WTC11 (cell line): Measurements from ENCODE around the gene VWF.

Experiments used
- CTCF ChIP-seq: fragments of 200-600 bp; IDR thresholded peaks from 2 replicates; pipeline ENCODE4 v1.8.0; 2022; ENCODE audit warnings: antibody characterized with exemption
- ZNF317 ChIP-seq: sonication (generic); formaldehyde crosslinking; IDR thresholded peaks from 2 replicates; pipeline ENCODE4 v1.8.1; 2023; ENCODE audit warnings: low read depth, mild to moderate bottlenecking, moderate library complexity, missing genetic modification reagents, borderline replicate concordance
- TF ChIP-seq, protein P1 (sequence below): fragments of 250-450 bp; sonication (Bioruptor Pico); IDR thresholded peaks from 2 replicates; pipeline ENCODE4 v1.9.0; 2021; ENCODE audit warnings: mild to moderate bottlenecking

GRCh38 chr12:5905757-5906156 lies 218.7 kb downstream of the VWF start:
- no peak for TF ChIP-seq CTCF
- TF ChIP-seq, protein P1, sequence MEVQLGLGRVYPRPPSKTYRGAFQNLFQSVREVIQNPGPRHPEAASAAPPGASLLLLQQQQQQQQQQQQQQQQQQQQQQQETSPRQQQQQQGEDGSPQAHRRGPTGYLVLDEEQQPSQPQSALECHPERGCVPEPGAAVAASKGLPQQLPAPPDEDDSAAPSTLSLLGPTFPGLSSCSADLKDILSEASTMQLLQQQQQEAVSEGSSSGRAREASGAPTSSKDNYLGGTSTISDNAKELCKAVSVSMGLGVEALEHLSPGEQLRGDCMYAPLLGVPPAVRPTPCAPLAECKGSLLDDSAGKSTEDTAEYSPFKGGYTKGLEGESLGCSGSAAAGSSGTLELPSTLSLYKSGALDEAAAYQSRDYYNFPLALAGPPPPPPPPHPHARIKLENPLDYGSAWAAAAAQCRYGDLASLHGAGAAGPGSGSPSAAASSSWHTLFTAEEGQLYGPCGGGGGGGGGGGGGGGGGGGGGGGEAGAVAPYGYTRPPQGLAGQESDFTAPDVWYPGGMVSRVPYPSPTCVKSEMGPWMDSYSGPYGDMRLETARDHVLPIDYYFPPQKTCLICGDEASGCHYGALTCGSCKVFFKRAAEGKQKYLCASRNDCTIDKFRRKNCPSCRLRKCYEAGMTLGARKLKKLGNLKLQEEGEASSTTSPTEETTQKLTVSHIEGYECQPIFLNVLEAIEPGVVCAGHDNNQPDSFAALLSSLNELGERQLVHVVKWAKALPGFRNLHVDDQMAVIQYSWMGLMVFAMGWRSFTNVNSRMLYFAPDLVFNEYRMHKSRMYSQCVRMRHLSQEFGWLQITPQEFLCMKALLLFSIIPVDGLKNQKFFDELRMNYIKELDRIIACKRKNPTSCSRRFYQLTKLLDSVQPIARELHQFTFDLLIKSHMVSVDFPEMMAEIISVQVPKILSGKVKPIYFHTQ = no peak
- no peak for TF ChIP-seq ZNF317 (CRISPR knock-in tag)
